IMR-90 (cell line): ENCODE results near the gene RAVER2. TPM values are rescaled to one million over a fixed set of nuclear protein-coding genes. Genes with fewer than 3 reads are reported as not detected.
"Not testable (repeated sequence)": the region's sequence is repeated elsewhere in the genome, so short reads cannot be mapped to it uniquely, and the experiment has no call there.

ENCODE experiments used
- ATAC-seq: fragments of 200-7000 bp; cut with Tn5 transposase; 2 replicates; pipeline ENCODE4 v1.9.1; 2020; ENCODE audit warnings: low read depth, mild to moderate bottlenecking, moderate library complexity
- BruUV-seq: library from RNA; stranded (reverse); fragments of 400-500 nt; replicated peaks from 2 replicates; lab custom pipeline; 2021; lab: Mats Ljungman, UMichigan
- CTCF ChIA-PET: fragments of 300-600 bp; formaldehyde crosslinking; extraction: SDS; loops from one replicate; lab custom pipeline; 2021; ENCODE audit warnings: antibody characterized with exemption; lab: Yijun Ruan, JAX
- POLR2A ChIA-PET: fragments of 300-600 bp; sonication (Branson Sonifier 250); formaldehyde crosslinking; loops from one replicate; lab custom pipeline; 2022; ENCODE audit warnings: antibody characterized with exemption; ENCODE audit not compliant: unreplicated experiment; lab: Charles Lee
- DNase-seq: peaks from one replicate; pipeline ENCODE4 v3.0.0; 2013
- H2AFZ ChIP-seq: replicated peaks from 2 replicates; pipeline ENCODE3; 2013; ENCODE audit warnings: low read length, mild to moderate bottlenecking; ENCODE audit not compliant: poor library complexity
- H2AK5ac ChIP-seq: 2 replicates; pipeline ENCODE4 v1.6.1; 2013; ENCODE audit warnings: low read depth, low read length, inconsistent platforms
- H2AK9ac ChIP-seq: replicated peaks from 2 replicates; pipeline ENCODE3; 2013; ENCODE audit warnings: mild to moderate bottlenecking, low read depth, low read length, moderate library complexity; ENCODE audit not compliant: poor library complexity
- H2BK120ac ChIP-seq: 2 replicates; pipeline ENCODE4 v1.6.1; 2013; ENCODE audit warnings: low read depth, low read length, inconsistent platforms
- H2BK15ac ChIP-seq: 3 replicates; pipeline ENCODE4 v1.6.1; 2013; ENCODE audit warnings: low read depth, low read length, inconsistent platforms
- H2BK20ac ChIP-seq: 2 replicates; pipeline ENCODE4 v1.6.1; 2013; ENCODE audit warnings: low read depth, mild to moderate bottlenecking, inconsistent platforms, low read length, moderate library complexity
- H2BK5ac ChIP-seq: 2 replicates; pipeline ENCODE4 v1.6.1; 2013; ENCODE audit warnings: mild to moderate bottlenecking, low read depth, low read length, inconsistent platforms; ENCODE audit not compliant: poor library complexity, severe bottlenecking
- H3K14ac ChIP-seq: replicated peaks from 2 replicates; pipeline ENCODE4 v1.6.1; 2013; ENCODE audit warnings: low read depth, low read length, inconsistent platforms
- H3K18ac ChIP-seq: 2 replicates; pipeline ENCODE4 v1.6.1; 2013; ENCODE audit warnings: low read depth, low read length, control low read depth
- H3K23ac ChIP-seq: 2 replicates; pipeline ENCODE4 v1.6.1; 2013; ENCODE audit warnings: low read depth, low read length, inconsistent platforms
- H3K27ac ChIP-seq: 2 replicates; pipeline ENCODE4 v1.5.1; 2013; ENCODE audit warnings: mild to moderate bottlenecking, control low read depth, low read length; ENCODE audit not compliant: insufficient read depth
- H3K27me3 ChIP-seq: 2 replicates; pipeline ENCODE4 v1.6.1; 2013; ENCODE audit warnings: low read length; ENCODE audit not compliant: control insufficient read depth, insufficient read depth
- H3K36me3 ChIP-seq: 2 replicates; pipeline ENCODE4 v1.6.1; 2013; ENCODE audit warnings: low read length, mixed read lengths; ENCODE audit not compliant: control insufficient read depth, insufficient read depth
- H3K4ac ChIP-seq: 2 replicates; pipeline ENCODE4 v1.6.1; 2013; ENCODE audit warnings: low read depth, low read length, inconsistent platforms
- H3K4me1 ChIP-seq: 2 replicates; pipeline ENCODE4 v1.6.1; 2013; ENCODE audit warnings: low read length, mixed read lengths; ENCODE audit not compliant: control insufficient read depth, insufficient read depth
- H3K4me2 ChIP-seq: 2 replicates; pipeline ENCODE4 v1.6.1; 2013; ENCODE audit warnings: low read depth, mild to moderate bottlenecking, control low read depth, low read length, moderate library complexity
- H3K4me3 ChIP-seq: 2 replicates; pipeline ENCODE4 v1.5.1; 2013; ENCODE audit warnings: low read depth, mild to moderate bottlenecking, control low read depth, low read length, moderate library complexity; ENCODE audit not compliant: insufficient read depth
- H3K56ac ChIP-seq: 2 replicates; pipeline ENCODE4 v1.6.1; 2013; ENCODE audit warnings: low read length, inconsistent platforms; ENCODE audit not compliant: insufficient read depth; ENCODE audit errors: extremely low read depth
- H3K79me1 ChIP-seq, 2 experiments: 2 replicates each; pipeline ENCODE4 v1.6.1; 2013; ENCODE audit warnings: low read length in 2 of 2, inconsistent platforms in 1 of 2, low read depth in 1 of 2
- H3K9ac ChIP-seq: 2 replicates; pipeline ENCODE4 v1.6.1; 2013; ENCODE audit warnings: low read depth, low read length, control low read depth
- H3K9me1 ChIP-seq: 2 replicates; pipeline ENCODE4 v1.6.1; 2013; ENCODE audit warnings: low read length, inconsistent platforms; ENCODE audit not compliant: insufficient read depth
- H3K9me3 ChIP-seq: 2 replicates; pipeline ENCODE4 v1.6.1; 2013; ENCODE audit warnings: low read length; ENCODE audit not compliant: control insufficient read depth, insufficient read depth
- H4K20me1 ChIP-seq: 2 replicates; pipeline ENCODE4 v1.6.1; 2013; ENCODE audit warnings: low read length, inconsistent platforms; ENCODE audit not compliant: insufficient read depth
- H4K5ac ChIP-seq: 2 replicates; pipeline ENCODE4 v1.6.1; 2013; ENCODE audit warnings: mild to moderate bottlenecking, low read depth, low read length, control low read depth
- H4K8ac ChIP-seq, 2 experiments: 2 replicates each; pipeline ENCODE4 v1.6.1; 2013; ENCODE audit warnings: low read depth in 2 of 2, low read length in 2 of 2, control low read depth in 1 of 2, inconsistent platforms in 1 of 2
- H4K91ac ChIP-seq: 2 replicates; pipeline ENCODE4 v1.6.1; 2013; ENCODE audit warnings: low read depth, low read length, inconsistent platforms; ENCODE audit not compliant: insufficient read depth
- BHLHE40 ChIP-seq: fragments of 150-350 bp; IDR thresholded peaks from 2 replicates; pipeline ENCODE4 v1.6.1; 2016; ENCODE audit warnings: mild to moderate bottlenecking, low read depth, low read length
- FOS ChIP-seq: fragments of 150-350 bp; IDR thresholded peaks from 2 replicates; pipeline ENCODE4 v1.6.1; 2016; ENCODE audit warnings: low read depth, low read length
- MAFK ChIP-seq: IDR thresholded peaks from 2 replicates; pipeline ENCODE4 v1.6.1; 2012; ENCODE audit warnings: low read depth, low read length, improper control_type of control experiment
- MXI1 ChIP-seq: IDR thresholded peaks from 2 replicates; pipeline ENCODE4 v1.6.1; 2012; ENCODE audit warnings: low read depth, mild to moderate bottlenecking, low read length, moderate library complexity, borderline replicate concordance
- NFE2L2 ChIP-seq: fragments of 150-350 bp; IDR thresholded peaks from 2 replicates; pipeline ENCODE4 v1.6.1; 2016; ENCODE audit warnings: low read depth, mild to moderate bottlenecking, low read length
- POLR2A ChIP-seq: IDR thresholded peaks from 2 replicates; pipeline ENCODE4 v1.6.1; 2012; ENCODE audit warnings: mild to moderate bottlenecking, low read depth, low read length
- SMC3 ChIP-seq: fragments of 150-350 bp; IDR thresholded peaks from 2 replicates; pipeline ENCODE4 v1.6.1; 2016; ENCODE audit warnings: low read depth, mild to moderate bottlenecking, antibody characterized with exemption, low read length, moderate library complexity
- WGBS, 2 experiments: methylation state at CpG; one replicate each; pipeline versions ENCODE4 v1.1.5 to v1.1.7; 2013; ENCODE audit warnings: missing lambda C conversion rate in 2 of 2; ENCODE audit not compliant: insufficient read length in 1 of 2; ENCODE audit errors: extremely low coverage in 2 of 2; 5-methylcytosine and 5-hydroxymethylcytosine counted together
- dilution Hi-C: fragments of 300-500 bp; cut with HindIII; formaldehyde crosslinking; loops from one replicate; pipeline ENCODE4 v1.14.3; 2018; ENCODE audit warnings: low sequenced_read_pairs; ENCODE audit not compliant: unreplicated experiment
- in situ Hi-C: fragments of 300-500 bp; cut with MboI; formaldehyde crosslinking; loops from 3 replicates; pipeline ENCODE4 v1.14.3; 2019; ENCODE audit warnings: low sequenced_read_pairs, inconsistent platforms, mixed read lengths
- intact Hi-C: fragments of 100-400 bp; cut with micrococcal nuclease; formaldehyde crosslinking; loops from 2 replicates; pipeline ENCODE4 v1.10.0; 2022
- polyA plus RNA-seq, 3 experiments: library from polyadenylated mRNA; depleted of rRNA; stranded (reverse); fragments of >200 nt; gene quantifications; 2 replicates each; pipeline ENCODE4 v1.2.3, GENCODE V29; 2012; ENCODE audit warnings: low replicate concordance in 1 of 3
- total RNA-seq: library from RNA; depleted of rRNA; stranded (reverse); fragments of >200 nt; gene quantifications from 2 replicates; pipeline ENCODE4 v1.2.3, GENCODE V29; 2012
- TF ChIP-seq, protein P1 (sequence below): conservative IDR thresholded peaks from 2 replicates; pipeline ENCODE4 v1.5.1; 2012; ENCODE audit warnings: mild to moderate bottlenecking, low read depth, low read length, improper control_type of control experiment

The RAVER2 gene
- total and polyA plus RNA-seq, 2 of the 4 experiments (the other 2 are of a cell fraction), result 3.7 to 6.1 TPM

GRCh38 chr1:64769971-64770370 is 25.1 kb downstream of the RAVER2 start:
- POLR2A ChIA-PET, result no interaction called here
- H2AK9ac ChIP-seq, result no peak overlapping the region
- no TSS peak for BruUV-seq
- no peak for TF ChIP-seq BHLHE40
- no peak for TF ChIP-seq FOS
- TF ChIP-seq, protein P1, sequence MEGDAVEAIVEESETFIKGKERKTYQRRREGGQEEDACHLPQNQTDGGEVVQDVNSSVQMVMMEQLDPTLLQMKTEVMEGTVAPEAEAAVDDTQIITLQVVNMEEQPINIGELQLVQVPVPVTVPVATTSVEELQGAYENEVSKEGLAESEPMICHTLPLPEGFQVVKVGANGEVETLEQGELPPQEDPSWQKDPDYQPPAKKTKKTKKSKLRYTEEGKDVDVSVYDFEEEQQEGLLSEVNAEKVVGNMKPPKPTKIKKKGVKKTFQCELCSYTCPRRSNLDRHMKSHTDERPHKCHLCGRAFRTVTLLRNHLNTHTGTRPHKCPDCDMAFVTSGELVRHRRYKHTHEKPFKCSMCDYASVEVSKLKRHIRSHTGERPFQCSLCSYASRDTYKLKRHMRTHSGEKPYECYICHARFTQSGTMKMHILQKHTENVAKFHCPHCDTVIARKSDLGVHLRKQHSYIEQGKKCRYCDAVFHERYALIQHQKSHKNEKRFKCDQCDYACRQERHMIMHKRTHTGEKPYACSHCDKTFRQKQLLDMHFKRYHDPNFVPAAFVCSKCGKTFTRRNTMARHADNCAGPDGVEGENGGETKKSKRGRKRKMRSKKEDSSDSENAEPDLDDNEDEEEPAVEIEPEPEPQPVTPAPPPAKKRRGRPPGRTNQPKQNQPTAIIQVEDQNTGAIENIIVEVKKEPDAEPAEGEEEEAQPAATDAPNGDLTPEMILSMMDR, result no peak
- TF ChIP-seq POLR2A, result no peak
- TF ChIP-seq MAFK, result no peak
- TF ChIP-seq NFE2L2, result no peak
- TF ChIP-seq SMC3, result no peak
- no peak for TF ChIP-seq MXI1
- H3K27ac ChIP-seq, result no peak overlapping the region
- no peak overlapping the region for H4K5ac ChIP-seq
- H3K36me3 ChIP-seq, result no peaks in the 10 kb centered on the region
- no peak overlapping the region for H3K9ac ChIP-seq
- no peak overlapping the region for H3K18ac ChIP-seq
- no CpG with 5 or more reads among the region's 2 CpGs for WGBS, 2 experiments
- no peaks in the 10 kb centered on the region for H3K27me3 ChIP-seq
- H4K91ac ChIP-seq, result no peak overlapping the region
- H3K23ac ChIP-seq, result no peak overlapping the region
- no peak overlapping the region for H2AK5ac ChIP-seq
- ATAC-seq (no peak), DNase-seq (no peak)
- CTCF ChIA-PET, result no interaction called here
- H3K4me1 ChIP-seq, result no peaks in the 10 kb centered on the region
- no peak overlapping the region for H3K4ac ChIP-seq
- no peaks in the 10 kb centered on the region for H4K20me1 ChIP-seq
- no peaks in the 10 kb centered on the region for H3K9me3 ChIP-seq
- dilution Hi-C loops, result no loop called here
- no peaks in the 10 kb centered on the region; a peak in 1 of 4 replicates for H3K79me1 ChIP-seq
- H3K4me2 ChIP-seq, result no peak overlapping the region
- no peak overlapping the region for H2BK5ac ChIP-seq
- no peak overlapping the region for H3K14ac ChIP-seq
- no peak overlapping the region for H2BK20ac ChIP-seq
- intact Hi-C loops, result no loop called here
- no peak overlapping the region for H2BK120ac ChIP-seq
- no peak overlapping the region for H3K56ac ChIP-seq
- H3K4me3 ChIP-seq, result no peak overlapping the region
- in situ Hi-C loops, result no loop called here
- no peak overlapping the region for H2BK15ac ChIP-seq
- H2AFZ ChIP-seq, result no peak overlapping the region
- H3K9me1 ChIP-seq, result no peaks in the 10 kb centered on the region
- no peak overlapping the region for H4K8ac ChIP-seq

DNA sequence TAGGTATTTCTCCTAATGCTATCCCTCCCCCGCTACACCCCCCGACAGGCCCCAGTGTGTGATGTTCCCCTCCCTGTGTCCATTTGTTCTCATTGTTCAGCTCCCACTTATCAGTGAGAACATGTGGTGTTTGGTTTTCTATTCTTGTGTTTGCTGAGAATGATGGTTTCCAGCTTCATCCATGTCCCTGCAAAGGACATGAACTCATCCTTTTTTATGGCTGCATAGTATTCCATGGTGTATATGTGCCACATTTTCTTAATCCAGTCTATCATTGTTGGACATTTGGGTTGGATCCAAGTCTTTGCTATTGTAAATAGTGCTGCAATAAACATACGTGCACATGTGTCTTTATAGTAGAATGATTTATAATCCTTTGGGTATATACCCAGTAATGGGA is 28.4 kb downstream of the RAVER2 start:
- H3K23ac ChIP-seq, H3K9me1 ChIP-seq, H3K9ac ChIP-seq, H3K27ac ChIP-seq, H2BK5ac ChIP-seq, H4K20me1 ChIP-seq, H3K18ac ChIP-seq, H3K4me3 ChIP-seq, in situ Hi-C loops, H4K91ac ChIP-seq, POLR2A ChIA-PET, DNase-seq, dilution Hi-C loops, H3K27me3 ChIP-seq, H4K5ac ChIP-seq, intact Hi-C loops, H2BK120ac ChIP-seq, H2AK5ac ChIP-seq, H3K4me2 ChIP-seq, H3K36me3 ChIP-seq, H2BK20ac ChIP-seq, H3K9me3 ChIP-seq, H3K4ac ChIP-seq, CTCF ChIA-PET, H2BK15ac ChIP-seq, H4K8ac ChIP-seq, H3K4me1 ChIP-seq, H3K79me1 ChIP-seq, H2AK9ac ChIP-seq, ATAC-seq, H3K14ac ChIP-seq, BruUV-seq, H3K56ac ChIP-seq, H2AFZ ChIP-seq: not testable (repeated sequence)
- no CpG with 5 or more reads among the region's 3 CpGs for WGBS, 2 experiments
